Type B pancreatic cell (in vitro differentiated cells): ENCODE results near the gene ST6GALNAC2. TPM values are rescaled to one million over a fixed set of nuclear protein-coding genes. Genes with fewer than 3 reads are reported as not detected.

Experiments
- DNase-seq: peaks from one replicate; pipeline ENCODE4 v3.0.0; 2021; ENCODE audit warnings: mixed read lengths; ENCODE audit not compliant: unreplicated experiment; ENCODE audit errors: extremely low spot score
- H3K27ac Mint-ChIP-seq: 2 replicates; pipeline ENCODE4 v1.8.0; 2021; ENCODE audit warnings: mild to moderate bottlenecking, mixed read lengths
- H3K27me3 Mint-ChIP-seq: 2 replicates; pipeline ENCODE4 v1.8.0; 2021; ENCODE audit warnings: mixed read lengths
- H3K36me3 Mint-ChIP-seq: 2 replicates; pipeline ENCODE4 v1.8.0; 2021; ENCODE audit warnings: mixed read lengths
- H3K4me1 Mint-ChIP-seq: one replicate; pipeline ENCODE4 v1.8.0; 2021; ENCODE audit warnings: mixed read lengths; ENCODE audit not compliant: unreplicated experiment
- H3K4me3 Mint-ChIP-seq: 2 replicates; pipeline ENCODE4 v1.8.0; 2021; ENCODE audit warnings: mild to moderate bottlenecking, mixed read lengths
- H3K9me3 Mint-ChIP-seq: 2 replicates; pipeline ENCODE4 v1.8.0; 2021; ENCODE audit warnings: mixed read lengths
- total RNA-seq: library from RNA; stranded (reverse); gene quantifications from 2 replicates; pipeline ENCODE4 v1.2.1, GENCODE V29; 2021; ENCODE audit warnings: low replicate concordance
- TF ChIP-seq, protein P1 (sequence below): fragments of 200-600 bp; sonication (generic); conservative IDR thresholded peaks from 2 replicates; pipeline ENCODE4 v1.5.0; 2021; ENCODE audit warnings: antibody characterized with exemption, mild to moderate bottlenecking

Gene ST6GALNAC2
- total RNA-seq, 1 donor from 2014 or later = 4.3 TPM

DNA sequence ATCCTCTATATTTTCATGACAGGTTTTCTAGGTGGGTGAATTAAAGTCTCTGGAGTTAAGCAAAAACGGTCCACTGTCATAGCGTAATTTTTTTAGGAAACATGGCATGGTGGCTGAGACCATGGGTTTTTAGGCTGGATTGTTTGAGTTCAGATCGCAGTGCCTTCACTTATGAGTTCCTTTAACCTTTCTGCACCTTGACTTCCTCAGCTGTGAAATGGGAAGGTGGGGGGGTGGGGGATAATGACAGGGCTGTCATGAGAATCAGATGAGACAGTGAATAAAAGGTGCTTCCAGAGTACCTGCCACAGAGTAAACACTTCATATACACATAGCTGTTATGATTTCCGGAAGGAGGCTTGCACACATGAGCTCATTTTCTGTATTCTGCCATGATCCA lies 34.0 kb downstream of the ST6GALNAC2 start:
- TF ChIP-seq, protein P1, sequence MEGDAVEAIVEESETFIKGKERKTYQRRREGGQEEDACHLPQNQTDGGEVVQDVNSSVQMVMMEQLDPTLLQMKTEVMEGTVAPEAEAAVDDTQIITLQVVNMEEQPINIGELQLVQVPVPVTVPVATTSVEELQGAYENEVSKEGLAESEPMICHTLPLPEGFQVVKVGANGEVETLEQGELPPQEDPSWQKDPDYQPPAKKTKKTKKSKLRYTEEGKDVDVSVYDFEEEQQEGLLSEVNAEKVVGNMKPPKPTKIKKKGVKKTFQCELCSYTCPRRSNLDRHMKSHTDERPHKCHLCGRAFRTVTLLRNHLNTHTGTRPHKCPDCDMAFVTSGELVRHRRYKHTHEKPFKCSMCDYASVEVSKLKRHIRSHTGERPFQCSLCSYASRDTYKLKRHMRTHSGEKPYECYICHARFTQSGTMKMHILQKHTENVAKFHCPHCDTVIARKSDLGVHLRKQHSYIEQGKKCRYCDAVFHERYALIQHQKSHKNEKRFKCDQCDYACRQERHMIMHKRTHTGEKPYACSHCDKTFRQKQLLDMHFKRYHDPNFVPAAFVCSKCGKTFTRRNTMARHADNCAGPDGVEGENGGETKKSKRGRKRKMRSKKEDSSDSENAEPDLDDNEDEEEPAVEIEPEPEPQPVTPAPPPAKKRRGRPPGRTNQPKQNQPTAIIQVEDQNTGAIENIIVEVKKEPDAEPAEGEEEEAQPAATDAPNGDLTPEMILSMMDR = no peak
- Mint-ChIP-seq H3K9me3 (no peaks in the 10 kb centered on the region), H3K27me3 (no peaks in the 10 kb centered on the region), H3K36me3 (peaks cover 7% of the 10 kb centered on the region), H3K27ac (no peak overlapping the region), H3K4me3 (no peak overlapping the region), H3K4me1 (peaks cover 14% of the 10 kb centered on the region)
- DNase-seq = no peak

- H3K9me3 Mint-ChIP-seq = no peaks in the 10 kb centered on the region
- H3K27me3 Mint-ChIP-seq = no peaks in the 10 kb centered on the region
- peak overlapping the region; percentile 64 for H3K4me3 Mint-ChIP-seq
- TF ChIP-seq, protein P1 = no peak
- DNase-seq = no peak
- H3K36me3 Mint-ChIP-seq = peaks cover 7% of the 10 kb centered on the region
- peak overlapping the region; percentile 87 for H3K27ac Mint-ChIP-seq
- peaks cover 21% of the 10 kb centered on the region for H3K4me1 Mint-ChIP-seq
Measured at GRCh38 chr17:76550712-76551615, 34.7 kb downstream of the ST6GALNAC2 start.

GRCh38 chr17:76549539-76549938 lies 36.1 kb downstream of the ST6GALNAC2 start:
- Mint-ChIP-seq H3K27me3 (no peaks in the 10 kb centered on the region), H3K9me3 (no peaks in the 10 kb centered on the region), H3K27ac (no peak overlapping the region), H3K4me3 (no peak overlapping the region), H3K36me3 (peaks cover 2% of the 10 kb centered on the region), H3K4me1 (peaks cover 27% of the 10 kb centered on the region)
- TF ChIP-seq, protein P1 = no peak
- DNase-seq = no peak

DNA sequence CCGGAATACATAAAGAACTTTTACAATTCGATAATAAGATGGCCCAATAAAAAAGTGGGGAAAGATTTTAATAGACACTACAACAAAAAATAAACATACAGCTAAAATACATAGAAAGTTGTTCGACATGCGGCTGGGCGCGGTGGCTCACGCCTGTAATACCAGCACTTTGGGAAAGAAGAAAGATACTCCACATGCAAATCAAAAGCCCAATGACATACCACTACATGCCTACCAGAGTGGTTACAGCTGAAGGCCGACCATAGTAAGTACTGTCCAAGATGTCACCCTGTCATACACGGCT lies 36.5 kb downstream of the ST6GALNAC2 start:
- Mint-ChIP-seq H3K4me3 (no peak overlapping the region), H3K27ac (no peak overlapping the region), H3K36me3 (no peaks in the 10 kb centered on the region), H3K4me1 (peaks cover 29% of the 10 kb centered on the region), H3K9me3 (no peaks in the 10 kb centered on the region), H3K27me3 (peaks cover under 1% of the 10 kb centered on the region)
- TF ChIP-seq, protein P1 = no peak
- DNase-seq = no peak

- Mint-ChIP-seq H3K27ac (no peak overlapping the region), H3K36me3 (no peaks in the 10 kb centered on the region), H3K4me1 (peaks cover 35% of the 10 kb centered on the region), H3K9me3 (no peaks in the 10 kb centered on the region), H3K27me3 (peaks cover 6% of the 10 kb centered on the region), H3K4me3 (no peak overlapping the region)
- DNase-seq = no peak
- TF ChIP-seq, protein P1 = no peak
Measured at GRCh38 chr17:76548378-76549214, 37.1 kb downstream of the ST6GALNAC2 start.
